Astrocyte (in vitro differentiated cells and primary cell): ENCODE results near the gene HOXD4. TPM values are rescaled to one million over a fixed set of nuclear protein-coding genes. Genes with fewer than 3 reads are reported as not detected.

Experiments used
- DNase-seq: peaks from one replicate; pipeline ENCODE4 v3.0.0-alpha.2; 2010; ENCODE audit warnings: low read depth
- FAIRE-seq: peaks from 2 replicates; lab custom pipeline; 2011; peaks lifted over from hg19 to GRCh38; lab: Jason Lieb, UNC
- H2AFZ ChIP-seq: 2 replicates; pipeline ENCODE4 v1.6.0; 2012; ENCODE audit warnings: low read depth, low read length, inconsistent platforms
- H3K27ac ChIP-seq: 2 replicates; pipeline ENCODE4 v1.5.1; 2011; ENCODE audit warnings: low read depth, low read length, inconsistent platforms
- H3K27me3 ChIP-seq: 2 replicates; pipeline ENCODE4 v1.6.0; 2011; ENCODE audit warnings: low read length, inconsistent platforms; ENCODE audit not compliant: insufficient read depth
- H3K36me3 ChIP-seq: 2 replicates; pipeline ENCODE4 v1.5.1; 2011; ENCODE audit warnings: low read length, inconsistent platforms; ENCODE audit not compliant: insufficient read depth
- H3K4me1 ChIP-seq: 2 replicates; pipeline ENCODE4 v1.5.1; 2011; ENCODE audit warnings: low read length, inconsistent platforms; ENCODE audit not compliant: insufficient read depth
- H3K4me2 ChIP-seq: 2 replicates; pipeline ENCODE4 v1.6.0; 2012; ENCODE audit warnings: low read length, inconsistent platforms
- H3K4me3 ChIP-seq: 2 replicates; pipeline ENCODE4 v1.5.1; 2011; ENCODE audit warnings: low read depth, mild to moderate bottlenecking, low read length, inconsistent platforms; ENCODE audit not compliant: insufficient read depth
- H3K79me2 ChIP-seq: 2 replicates; pipeline ENCODE4 v1.6.0; 2012; ENCODE audit warnings: mild to moderate bottlenecking, low read length, inconsistent platforms; ENCODE audit not compliant: insufficient read depth
- H3K9ac ChIP-seq: 2 replicates; pipeline ENCODE4 v1.6.0; 2012; ENCODE audit warnings: mild to moderate bottlenecking, low read length, inconsistent platforms
- H3K9me3 ChIP-seq: 2 replicates; pipeline ENCODE4 v1.5.1; 2012; ENCODE audit warnings: low read depth, mild to moderate bottlenecking, low read length, inconsistent platforms; ENCODE audit not compliant: insufficient read depth
- H4K20me1 ChIP-seq: 2 replicates; pipeline ENCODE4 v1.6.0; 2012; ENCODE audit warnings: low read length, inconsistent platforms; ENCODE audit not compliant: insufficient read depth
- H3K27ac Mint-ChIP-seq: one replicate; pipeline ENCODE4 v1.8.0; 2021; ENCODE audit warnings: mild to moderate bottlenecking, mixed read lengths; ENCODE audit not compliant: unreplicated experiment
- H3K27me3 Mint-ChIP-seq: one replicate; pipeline ENCODE4 v1.8.0; 2021; ENCODE audit warnings: low read depth, mixed read lengths; ENCODE audit not compliant: unreplicated experiment
- H3K36me3 Mint-ChIP-seq: one replicate; pipeline ENCODE4 v1.8.0; 2021; ENCODE audit warnings: low read depth, mixed read lengths; ENCODE audit not compliant: unreplicated experiment
- H3K4me1 Mint-ChIP-seq: one replicate; pipeline ENCODE4 v1.8.0; 2021; ENCODE audit warnings: low read depth, mixed read lengths; ENCODE audit not compliant: unreplicated experiment
- H3K4me3 Mint-ChIP-seq: one replicate; pipeline ENCODE4 v1.8.0; 2021; ENCODE audit warnings: mild to moderate bottlenecking, moderate library complexity, mixed read lengths; ENCODE audit not compliant: unreplicated experiment
- H3K9me3 Mint-ChIP-seq: one replicate; pipeline ENCODE4 v1.8.0; 2021; ENCODE audit warnings: mild to moderate bottlenecking, mixed read lengths; ENCODE audit not compliant: unreplicated experiment
- CTCF ChIP-seq: IDR thresholded peaks from 2 replicates; pipeline ENCODE4 v1.5.1; 2011; ENCODE audit warnings: low read depth, mild to moderate bottlenecking, inconsistent platforms, low read length, moderate library complexity; ENCODE audit not compliant: insufficient read depth
- EZH2 ChIP-seq: IDR thresholded peaks from 2 replicates; pipeline ENCODE4 v1.6.1; 2012; ENCODE audit warnings: mild to moderate bottlenecking, low read length, inconsistent platforms; ENCODE audit not compliant: insufficient read depth
- total RNA-seq: library from RNA; stranded (reverse); gene quantifications from 2 replicates; pipeline ENCODE4 v1.2.1, GENCODE V29; 2021

The HOXD4 gene
- total RNA-seq, 1 donor from 2014 or later = not detected

GRCh38 chr2:176110415-176111308 is 40.7 kb upstream of the HOXD4 start:
- peaks cover 4% of the 10 kb centered on the region for H3K9me3 ChIP-seq
- no peaks in the 10 kb centered on the region for H3K4me1 ChIP-seq
- H3K4me3 Mint-ChIP-seq = no peak overlapping the region
- no peak overlapping the region for H3K27ac Mint-ChIP-seq
- DNase-seq = no peak
- H3K9ac ChIP-seq = no peak overlapping the region
- peaks cover 4% of the 10 kb centered on the region for H4K20me1 ChIP-seq
- H3K36me3 Mint-ChIP-seq = no peaks in the 10 kb centered on the region
- no peak overlapping the region for H3K27ac ChIP-seq
- H3K27me3 ChIP-seq = peaks cover 88% of the 10 kb centered on the region
- H2AFZ ChIP-seq = no peak overlapping the region
- no peak overlapping the region for H3K4me2 ChIP-seq
- peaks cover 16% of the 10 kb centered on the region for H3K9me3 Mint-ChIP-seq
- H3K36me3 ChIP-seq = no peaks in the 10 kb centered on the region
- TF ChIP-seq EZH2 (no peak), CTCF (no peak)
- no peaks in the 10 kb centered on the region for H3K79me2 ChIP-seq
- peaks cover 2% of the 10 kb centered on the region for H3K4me1 Mint-ChIP-seq
- peaks cover 80% of the 10 kb centered on the region for H3K27me3 Mint-ChIP-seq
- H3K4me3 ChIP-seq = no peak overlapping the region
- no peak for FAIRE-seq

- no peak overlapping the region for H3K4me3 Mint-ChIP-seq
- Histone ChIP-seq H3K4me1 (no peaks in the 10 kb centered on the region), H3K27me3 (peaks cover 88% of the 10 kb centered on the region), H3K27ac (no peak overlapping the region), H3K4me2 (no peak overlapping the region), H2AFZ (no peak overlapping the region), H3K36me3 (no peaks in the 10 kb centered on the region), H3K9ac (no peak overlapping the region), H3K79me2 (no peaks in the 10 kb centered on the region), H4K20me1 (peaks cover under 1% of the 10 kb centered on the region), H3K4me3 (no peak overlapping the region), H3K9me3 (peaks cover 4% of the 10 kb centered on the region)
- TF ChIP-seq EZH2 = no peak
- TF ChIP-seq CTCF = peak; percentile 46
- H3K27ac Mint-ChIP-seq = no peak overlapping the region
- FAIRE-seq = no peak
- peaks cover 1% of the 10 kb centered on the region for H3K4me1 Mint-ChIP-seq
- no peak for DNase-seq
- H3K9me3 Mint-ChIP-seq = peaks cover 11% of the 10 kb centered on the region
- peaks cover 78% of the 10 kb centered on the region for H3K27me3 Mint-ChIP-seq
- H3K36me3 Mint-ChIP-seq = no peaks in the 10 kb centered on the region
These were observed 40.1 kb upstream of the HOXD4 start for GRCh38 chr2:176111309-176111663.

DNA sequence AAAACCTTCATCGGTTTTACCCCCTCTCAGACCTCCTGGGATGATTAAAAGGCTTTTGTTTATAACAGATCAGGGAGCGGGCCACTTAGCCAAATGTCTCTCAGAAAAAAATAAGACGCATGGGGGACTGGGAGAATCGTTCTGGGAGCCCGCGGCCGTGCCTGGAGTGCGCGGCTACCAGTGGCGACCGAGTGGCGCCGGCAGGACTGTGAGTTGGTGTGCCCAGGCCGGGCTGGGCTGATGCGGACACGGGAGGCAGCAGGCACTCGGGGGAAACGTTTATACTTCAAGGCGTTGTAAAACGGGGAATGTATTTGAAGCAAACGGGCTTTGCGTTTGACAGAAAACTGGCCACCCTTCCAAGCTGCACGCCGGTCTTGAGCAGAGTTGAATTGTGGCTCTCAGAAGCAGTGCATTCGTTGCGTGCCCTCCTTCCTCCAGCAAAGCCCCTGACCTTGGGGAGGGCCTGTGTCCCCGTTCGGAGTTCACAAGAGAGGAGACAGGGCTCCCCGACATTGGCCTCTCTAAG is 39.4 kb upstream of the HOXD4 start:
- Mint-ChIP-seq H3K9me3 (peaks cover 17% of the 10 kb centered on the region), H3K27me3 (peaks cover 81% of the 10 kb centered on the region), H3K4me1 (no peaks in the 10 kb centered on the region), H3K4me3 (no peak overlapping the region), H3K36me3 (peaks cover 1% of the 10 kb centered on the region), H3K27ac (no peak overlapping the region)
- no peak overlapping the region for H2AFZ ChIP-seq
- H3K4me1 ChIP-seq = no peaks in the 10 kb centered on the region
- TF ChIP-seq EZH2 = peak; percentile 90
- TF ChIP-seq CTCF = no peak
- H3K27me3 ChIP-seq = peaks cover 92% of the 10 kb centered on the region
- no peak overlapping the region for H3K4me2 ChIP-seq
- H3K79me2 ChIP-seq = no peaks in the 10 kb centered on the region
- no peak for FAIRE-seq
- no peaks in the 10 kb centered on the region for H3K36me3 ChIP-seq
- no peaks in the 10 kb centered on the region for H4K20me1 ChIP-seq
- no peak overlapping the region for H3K9ac ChIP-seq
- H3K27ac ChIP-seq = no peak overlapping the region
- H3K4me3 ChIP-seq = no peak overlapping the region
- peaks cover 10% of the 10 kb centered on the region for H3K9me3 ChIP-seq
- no peak for DNase-seq
